Activated CD8-positive, alpha-beta memory T cell treated with anti-CD3 and anti-CD28 coated beads for 4 hours (primary cell): ENCODE data around the gene RNU4-1.

Experiments used
- DNase-seq, 2 donors: peaks; one replicate each; pipeline ENCODE4 v3.0.0-alpha.2; 2020; ENCODE audit warnings: low read depth in 2 of 2

Gene RNU4-1

DNA sequence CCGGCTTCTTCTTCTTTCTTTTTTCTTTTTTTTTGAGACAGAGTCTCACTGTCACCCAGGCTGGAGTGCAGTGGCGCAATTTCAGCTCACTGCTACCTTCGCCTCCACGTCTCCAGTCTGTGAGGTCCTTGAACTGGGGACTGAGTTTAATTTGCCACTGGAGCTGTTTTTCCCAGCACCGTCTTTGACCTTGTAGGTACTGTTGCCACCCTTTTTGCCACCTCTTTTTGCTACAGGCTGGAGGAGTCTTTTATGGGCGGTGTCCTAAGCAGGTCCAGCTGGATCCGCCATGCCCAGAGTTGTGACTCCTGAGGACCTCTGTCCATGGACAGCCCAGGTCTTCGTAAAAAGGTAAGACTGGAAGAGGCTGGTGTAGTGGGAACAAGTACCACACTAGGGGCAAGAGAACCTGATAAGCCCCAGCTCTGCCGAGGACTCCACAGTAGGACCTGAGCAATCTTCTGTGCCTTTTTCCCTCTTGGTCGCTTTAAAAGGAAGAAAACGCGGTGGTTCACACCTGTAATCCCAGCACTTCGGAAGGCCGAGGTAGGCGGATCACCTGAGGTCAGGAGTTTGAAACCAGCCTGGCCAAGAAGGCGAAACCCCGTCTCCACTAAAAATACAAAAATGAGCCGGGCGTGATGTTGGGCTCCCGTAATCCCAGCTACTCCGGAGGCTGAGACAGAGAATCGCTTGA is 2.3 kb downstream of the RNU4-1 start:
- DNase-seq: no peak

DNA sequence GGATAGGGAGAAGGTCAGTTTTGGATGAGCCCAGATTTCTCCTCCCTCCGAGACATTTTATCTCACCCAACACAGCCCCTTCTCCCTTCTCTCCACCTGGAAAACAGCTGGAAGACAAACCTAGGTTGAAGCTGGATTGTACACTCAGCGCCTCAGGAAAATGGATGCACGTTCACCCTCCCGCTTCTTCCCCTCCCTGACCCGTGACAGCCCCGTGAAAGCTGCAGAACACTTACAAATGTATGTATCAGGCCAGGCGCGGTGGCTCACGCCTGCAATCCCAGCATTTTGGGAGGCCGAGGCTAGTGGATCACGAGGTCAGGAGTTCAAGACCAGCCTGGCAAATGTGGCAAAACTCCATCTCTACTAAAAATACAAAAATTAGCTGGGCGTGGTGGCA is 5.5 kb downstream of the RNU4-1 start:
- no peak for DNase-seq

DNA sequence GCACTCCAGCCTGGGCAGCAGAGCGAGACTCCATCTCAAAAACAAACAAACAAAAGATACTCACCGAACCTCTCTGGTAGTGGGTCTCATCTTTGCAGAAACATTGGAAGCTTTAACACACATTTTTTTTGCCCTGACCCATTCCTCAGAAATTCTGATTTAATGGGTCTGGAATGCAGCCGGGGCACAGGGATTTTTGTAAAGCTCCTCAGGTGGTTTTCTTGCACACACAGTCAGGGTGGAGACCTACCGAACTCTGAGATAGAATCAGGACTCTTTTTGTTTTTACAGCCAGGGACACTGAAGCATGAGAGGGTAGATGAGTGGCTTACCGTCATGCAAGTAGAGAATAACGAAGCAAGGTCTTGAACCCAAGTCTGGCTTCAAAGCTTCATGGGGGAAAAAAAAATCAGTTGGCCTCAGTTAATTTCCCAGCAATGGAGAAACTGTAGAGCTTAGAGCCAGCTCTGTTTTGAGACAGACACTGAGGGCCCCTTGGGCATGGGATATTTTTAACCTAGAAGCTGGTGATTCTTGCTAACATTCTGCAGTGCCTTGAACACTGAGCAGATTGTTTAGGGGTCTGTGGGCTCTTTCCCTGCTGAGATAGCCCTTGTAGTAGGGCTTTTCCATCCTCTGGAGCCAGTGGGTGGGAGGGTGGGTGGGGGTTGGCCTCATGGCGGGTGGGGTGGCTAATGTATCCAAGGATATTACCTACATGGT is 6.1 kb downstream of the RNU4-1 start:
- no peak for DNase-seq

DNA sequence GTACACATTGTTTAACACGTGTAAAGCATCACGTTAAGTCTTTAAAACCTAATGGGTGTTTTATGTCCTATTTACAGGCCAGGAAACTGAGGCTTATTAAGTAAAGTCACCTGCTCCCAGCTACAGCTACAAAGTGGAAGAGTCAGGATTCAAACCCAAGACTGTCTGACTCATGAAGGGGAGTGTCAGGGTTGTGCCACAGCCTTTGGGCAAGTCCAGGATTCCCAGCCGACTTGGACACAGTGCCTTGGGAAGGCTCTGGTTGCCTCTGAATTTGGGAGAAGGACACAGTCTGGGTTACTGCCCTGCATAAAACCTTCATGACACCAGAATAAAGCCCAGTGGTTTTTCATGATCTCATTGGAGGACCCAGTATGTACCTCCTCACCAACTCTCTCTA is 8.7 kb downstream of the RNU4-1 start:
- no peak for DNase-seq

- no peak for DNase-seq
Measured at GRCh38 chr12:120283318-120283717, 9.7 kb downstream of the RNU4-1 start.

DNA sequence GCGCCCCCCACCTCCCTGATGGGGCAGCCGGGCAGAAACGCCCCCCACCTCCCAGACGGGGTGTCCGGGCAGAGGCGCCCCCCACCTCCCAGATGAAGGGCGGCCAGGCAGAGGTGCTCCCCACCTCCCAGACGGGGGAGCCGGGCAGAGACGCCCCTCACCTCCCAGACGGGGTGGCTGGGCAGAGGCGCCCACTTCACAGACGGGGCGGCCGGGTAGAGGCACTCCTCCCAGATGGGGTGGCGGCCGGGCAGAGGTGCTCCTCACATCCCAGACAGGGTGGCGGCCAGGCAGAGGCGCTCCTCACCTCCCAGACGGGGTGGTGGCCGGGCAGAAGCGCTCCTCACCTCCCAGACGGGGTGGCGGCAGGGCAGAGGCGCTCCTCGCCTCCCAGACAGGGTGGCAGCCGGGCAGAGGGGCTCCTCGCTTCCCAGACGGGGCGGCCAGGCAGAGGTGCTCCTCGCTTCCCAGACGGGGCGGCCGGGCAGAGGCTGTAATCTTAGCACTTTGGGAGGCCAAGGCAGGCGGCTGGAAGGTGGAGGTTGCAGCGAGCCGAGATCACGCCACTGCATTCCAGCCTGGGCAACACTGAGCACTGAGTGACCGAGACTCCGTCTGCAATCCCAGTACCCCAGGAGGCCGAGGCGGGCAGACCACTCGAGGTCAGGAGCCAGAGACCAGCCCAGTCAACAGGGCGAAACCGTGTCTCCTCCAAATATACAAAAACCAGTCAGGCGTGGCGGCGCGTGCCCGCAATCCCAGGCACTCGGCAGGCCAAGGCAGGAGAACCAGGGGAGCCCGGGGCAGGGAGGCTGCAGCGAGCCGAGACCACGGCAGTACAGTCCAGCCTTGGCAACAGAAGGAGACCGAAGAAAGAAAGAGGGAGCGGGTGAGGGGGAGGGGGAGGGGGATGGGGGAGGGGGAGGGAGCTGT is 14.6 kb downstream of the RNU4-1 start:
- no peak for DNase-seq

DNA sequence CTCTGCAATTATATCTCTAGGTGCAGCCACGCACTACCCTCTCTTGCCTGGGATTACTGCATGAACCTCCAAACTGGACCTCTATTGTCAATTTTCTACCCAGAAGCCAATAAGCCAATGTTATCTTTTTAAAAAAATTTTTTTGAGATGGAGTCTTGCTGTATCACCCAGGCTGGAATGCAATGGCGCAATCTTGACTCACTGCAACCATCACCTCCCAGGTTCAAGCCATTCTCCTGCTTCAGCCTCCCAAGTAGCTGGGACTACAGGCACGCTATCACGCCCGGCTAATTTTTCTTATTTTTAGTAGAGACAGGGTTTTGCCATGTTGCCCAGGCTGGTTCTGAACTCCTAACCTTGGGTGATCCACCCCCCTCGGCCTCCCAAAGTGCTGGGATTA is 16.3 kb downstream of the RNU4-1 start:
- no peak for DNase-seq

DNA sequence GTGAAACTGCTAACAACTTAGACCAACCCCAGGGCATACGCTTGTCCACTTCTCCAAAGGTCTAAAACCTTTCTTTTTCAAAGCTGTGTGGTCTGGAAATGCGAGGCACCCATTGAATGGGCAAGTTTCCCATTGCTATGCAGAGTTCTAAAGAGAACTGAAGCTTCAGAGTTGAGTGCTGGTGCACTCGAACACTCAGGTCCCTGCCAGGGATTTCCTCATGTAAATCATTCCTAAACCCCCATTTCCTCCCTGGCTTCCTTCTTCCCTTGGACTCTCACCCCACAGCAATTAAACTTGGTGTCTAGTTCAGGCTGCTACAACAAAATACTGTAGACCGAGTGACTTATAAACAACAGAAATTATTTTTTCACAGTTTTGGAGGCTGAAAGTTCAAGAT is 25.3 kb downstream of the RNU4-1 start:
- no peak for DNase-seq

- DNase-seq: no peak
Measured at GRCh38 chr12:120266180-120266870, 26.7 kb downstream of the RNU4-1 start.

- peak; percentile 76 to 85 for DNase-seq
Measured at GRCh38 chr12:120265473-120266179, 27.4 kb downstream of the RNU4-1 start, which contains the start of gene PXN. TSS of gene PXN (minus strand) at chr12:120265730. CDS start at chr12:120265629, 101 bp downstream.

DNA sequence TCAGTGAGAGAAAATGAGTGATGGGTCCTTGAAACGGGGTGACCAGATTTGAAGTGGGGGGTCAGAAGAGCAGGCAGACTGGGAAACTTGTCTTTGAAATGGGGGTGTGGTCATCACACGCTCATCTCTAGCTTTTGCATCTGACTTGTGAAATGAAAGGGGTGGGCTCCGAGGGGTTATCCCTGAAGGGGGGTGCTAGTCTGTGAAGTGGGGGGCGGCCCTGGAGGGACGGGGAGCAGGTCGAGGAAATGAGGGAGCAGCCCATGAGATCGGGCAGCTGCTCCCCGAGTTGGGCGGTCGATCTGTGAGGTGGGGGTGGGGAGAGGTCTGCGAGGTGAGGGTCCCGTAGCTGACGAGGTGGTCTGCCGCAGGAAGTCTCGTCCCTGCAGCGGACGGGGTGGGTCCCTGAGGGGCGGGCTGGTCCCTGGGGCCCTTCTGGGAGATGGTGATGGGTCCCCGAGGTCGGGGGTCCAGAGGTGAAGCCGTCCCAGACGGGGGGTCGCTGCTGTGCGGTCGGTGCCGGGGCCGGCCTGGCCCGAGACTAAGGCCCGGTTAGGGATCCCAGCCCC is 28.0 kb downstream of the RNU4-1 start:
- no peak for DNase-seq

- no peak for DNase-seq
Measured at GRCh38 chr12:120264086-120264903, 28.7 kb downstream of the RNU4-1 start.

DNA sequence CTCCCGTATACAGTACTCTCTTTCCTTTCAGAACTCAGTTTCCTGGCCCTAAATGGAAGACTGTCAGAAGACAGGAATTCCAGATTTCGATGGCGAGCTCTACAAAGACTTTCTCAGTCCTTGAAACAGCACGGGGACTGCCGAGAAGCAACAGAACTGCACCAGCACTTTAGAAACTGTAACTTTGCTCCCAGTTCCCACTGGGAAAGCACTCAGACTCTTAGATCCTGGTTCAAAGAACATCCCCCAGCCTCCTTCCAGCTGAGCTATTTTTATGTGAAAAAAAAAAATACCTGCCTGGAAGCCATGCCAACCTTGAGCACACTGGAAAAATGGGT is 29.3 kb downstream of the RNU4-1 start:
- no peak for DNase-seq

DNA sequence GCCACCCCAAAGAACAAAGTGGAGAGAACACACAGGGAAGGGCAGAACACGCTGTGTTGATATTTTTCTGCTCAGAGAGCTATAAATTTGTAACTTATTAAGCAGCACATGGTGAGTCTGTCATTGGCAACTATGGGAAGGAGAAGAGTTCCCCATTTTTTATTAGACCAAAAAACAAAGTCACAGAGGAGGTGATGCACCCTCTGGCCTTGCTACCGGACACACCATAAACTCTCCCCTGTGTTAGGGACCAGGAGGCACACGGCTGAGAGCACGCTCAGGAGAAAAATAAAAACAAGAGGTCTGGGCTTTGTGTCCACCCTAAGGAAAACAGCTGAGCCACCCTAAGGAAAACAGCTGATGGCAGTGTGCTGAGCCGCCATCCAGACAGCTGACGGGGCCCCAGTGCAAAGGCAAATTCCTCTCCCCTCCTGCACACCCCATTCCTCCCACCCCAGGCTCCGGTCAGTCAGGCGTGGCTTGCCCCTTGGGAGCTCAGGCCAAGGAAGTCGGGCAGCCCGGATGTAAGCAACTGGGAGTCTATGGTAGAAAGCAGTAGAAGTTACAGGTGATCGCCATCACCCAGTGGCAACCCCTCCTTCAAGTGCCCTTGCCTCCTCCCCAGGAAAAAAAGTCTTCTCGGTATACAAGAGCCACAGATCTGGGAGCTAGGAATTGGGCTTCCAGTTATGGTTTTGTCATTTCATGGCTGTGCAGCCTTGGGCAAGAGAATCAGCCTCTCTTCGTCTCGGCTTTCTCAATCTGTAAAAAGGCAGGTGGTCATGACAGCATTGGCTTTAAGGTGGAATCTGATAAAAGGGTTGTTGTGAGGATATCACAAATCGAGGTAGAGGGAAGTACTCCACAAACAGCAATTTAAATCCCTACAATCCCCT is 29.9 kb downstream of the RNU4-1 start:
- no peak for DNase-seq

GRCh38 chr12:120261951-120262851 is 30.8 kb downstream of the RNU4-1 start:
- no peak for DNase-seq

GRCh38 chr12:120260607-120261006 is 32.4 kb downstream of the RNU4-1 start:
- no peak for DNase-seq

DNA sequence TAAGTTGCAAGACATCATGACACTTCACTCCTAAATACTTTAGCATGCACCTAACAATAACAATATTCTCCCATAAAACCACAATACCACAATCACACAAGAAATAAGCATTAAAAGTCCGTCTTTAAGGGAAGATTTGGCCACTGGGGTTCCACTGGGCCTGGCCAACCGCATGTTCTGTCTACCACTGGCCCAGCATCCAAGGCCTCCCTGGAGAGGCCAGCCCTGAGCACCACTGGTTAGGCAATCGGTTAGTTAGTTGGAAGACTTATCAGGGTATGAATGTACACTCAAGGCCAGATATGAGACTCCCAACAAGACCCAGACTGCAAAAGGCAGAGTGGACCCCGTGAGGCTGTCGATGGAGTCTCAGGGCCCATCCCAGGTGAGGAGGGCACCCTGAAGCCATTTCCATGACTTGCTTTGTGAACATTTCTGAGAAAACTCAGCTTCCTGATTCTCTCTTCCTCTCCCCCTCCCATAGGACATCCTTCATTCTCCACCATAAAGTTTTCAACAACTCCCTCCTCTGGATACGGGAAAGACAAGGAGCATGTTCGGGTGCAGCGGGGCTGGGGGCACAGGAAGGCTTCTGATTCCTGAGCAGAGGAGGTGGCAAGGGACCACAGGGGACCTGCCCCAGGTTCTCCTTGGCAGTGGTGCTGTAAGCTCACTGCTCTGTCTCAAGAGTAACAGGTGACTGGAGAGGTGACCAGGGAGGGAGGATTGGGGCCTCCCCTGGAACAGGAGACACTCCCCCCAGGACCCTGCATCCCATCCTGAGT is 33.4 kb downstream of the RNU4-1 start:
- no peak for DNase-seq
